K562 (cell line): Measurements from ENCODE around the gene IL20RA. TPM values are rescaled to one million over a fixed set of nuclear protein-coding genes. Genes with fewer than 3 reads are reported as not detected.

Source experiments
- ATAC-seq: fragments of 200-7000 bp; cut with Tn5 transposase; 3 replicates; pipeline ENCODE4 v1.9.1; 2020; ENCODE audit warnings: moderate library complexity
- BruUV-seq: library from RNA; stranded (reverse); fragments of 400-500 nt; replicated peaks from 2 replicates; lab custom pipeline; 2021; lab: Mats Ljungman, UMichigan
- CTCF ChIA-PET: fragments of 300-600 bp; formaldehyde crosslinking; extraction: SDS; loops from one replicate; lab custom pipeline; 2021; ENCODE audit warnings: low intra/inter-chr PET ratio; lab: Yijun Ruan, JAX
- POLR2A ChIA-PET: fragments of 300-600, 350-650 bp; sonication (Branson Sonifier 250); formaldehyde crosslinking; extraction: SDS; loops from one replicate; lab custom pipeline; 2021; ENCODE audit warnings: antibody characterized with exemption, inconsistent platforms; lab: Yijun Ruan, JAX
- DNase-seq, 4 experiments: peaks; one replicate each; pipeline versions ENCODE4 v3.0.0 to v3.0.0-alpha.2; 2011 to 2018; ENCODE audit warnings: low spot score in 3 of 4, mixed read lengths in 3 of 4; ENCODE audit errors: extremely low read depth in 1 of 4
- FAIRE-seq: peaks from 2 replicates; lab custom pipeline; 2011; peaks lifted over from hg19 to GRCh38; lab: Jason Lieb, UNC
- H2AFZ ChIP-seq: 2 replicates; pipeline ENCODE4 v1.6.0; 2011; ENCODE audit warnings: low read depth, low read length, control low read depth, inconsistent platforms
- H3K27ac ChIP-seq: fragments of 200-600 bp; 3 replicates; pipeline ENCODE4 v1.8.0; 2011; ENCODE audit warnings: low read depth, mild to moderate bottlenecking, control low read depth, inconsistent platforms, low read length, moderate library complexity, mixed read lengths; ENCODE audit errors: extremely low read depth
- H3K27me3 ChIP-seq, 2 experiments: fragments of 300-600 bp in 1 of 2; 2 replicates in 1 of 2; 3 replicates in 1 of 2; pipeline versions ENCODE4 v1.6.0 to v1.8.0; 2011; ENCODE audit warnings: inconsistent platforms in 2 of 2, low read length in 2 of 2, mild to moderate bottlenecking in 1 of 2, mixed read lengths in 1 of 2, moderate library complexity in 1 of 2; ENCODE audit not compliant: control insufficient read depth in 2 of 2, insufficient read depth in 2 of 2
- H3K36me3 ChIP-seq: fragments of 300-600 bp; 3 replicates; pipeline ENCODE4 v1.8.0; 2011; ENCODE audit warnings: mild to moderate bottlenecking, low read length, inconsistent platforms; ENCODE audit not compliant: control insufficient read depth, insufficient read depth
- H3K4me1 ChIP-seq, 2 experiments: fragments of 200-600 bp in 1 of 2; replicated peaks in 1 of 2; 2 replicates in 1 of 2; 3 replicates in 1 of 2; pipeline versions ENCODE4 v1.5.1 to v1.8.0; 2011; ENCODE audit warnings: inconsistent platforms in 2 of 2, low read length in 2 of 2, mild to moderate bottlenecking in 1 of 2, mixed read lengths in 1 of 2, moderate library complexity in 1 of 2; ENCODE audit not compliant: control insufficient read depth in 2 of 2, insufficient read depth in 2 of 2
- H3K4me2 ChIP-seq: 2 replicates; pipeline ENCODE4 v1.6.1; 2011; ENCODE audit warnings: low read length, control low read depth, inconsistent platforms, mixed read lengths; ENCODE audit not compliant: insufficient read depth
- H3K4me3 ChIP-seq: fragments of 200-600 bp; sonication (generic), shearing (Covaris generic); 2 replicates; pipeline ENCODE4 v1.5.1; 2016; ENCODE audit warnings: control low read depth, inconsistent platforms
- H3K79me2 ChIP-seq: fragments of 200-600 bp; 3 replicates; pipeline ENCODE4 v1.8.0; 2011; ENCODE audit warnings: low read length, inconsistent platforms; ENCODE audit not compliant: control insufficient read depth, insufficient read depth
- H3K9ac ChIP-seq, 2 experiments: 2 replicates each; pipeline versions ENCODE4 v1.6.0 to v1.6.1; 2011; ENCODE audit warnings: low read depth in 2 of 2, low read length in 2 of 2, control low read depth in 1 of 2, inconsistent platforms in 1 of 2, mild to moderate bottlenecking in 1 of 2, mixed read lengths in 1 of 2; ENCODE audit not compliant: insufficient read depth in 1 of 2
- H3K9me1 ChIP-seq: one replicate; pipeline ENCODE4 v1.6.0; 2011; ENCODE audit warnings: inconsistent platforms, mild to moderate bottlenecking, low read length, moderate library complexity; ENCODE audit not compliant: control insufficient read depth, insufficient read depth
- H3K9me3 ChIP-seq: replicated peaks from 2 replicates; pipeline ENCODE4 v1.5.1; 2011; ENCODE audit warnings: low read depth, low read length, inconsistent platforms; ENCODE audit not compliant: control insufficient read depth, insufficient read depth
- H4K20me1 ChIP-seq: replicated peaks from 2 replicates; pipeline ENCODE4 v1.6.1; 2011; ENCODE audit warnings: low read length, inconsistent platforms, mixed read lengths; ENCODE audit not compliant: control insufficient read depth, insufficient read depth
- CBFA2T2 ChIP-seq: fragments of 450-650 bp; conservative IDR thresholded peaks from 2 replicates; pipeline ENCODE4 v1.6.1; 2017; ENCODE audit warnings: mild to moderate bottlenecking
- CREB5 ChIP-seq: fragments of 250-450 bp; sonication (Bioruptor Pico); IDR thresholded peaks from 2 replicates; pipeline ENCODE4 v1.5.0; 2020; ENCODE audit warnings: mild to moderate bottlenecking
- FOXP4 ChIP-seq: sonication (generic); formaldehyde crosslinking; IDR thresholded peaks from 2 replicates; pipeline ENCODE4 v1.8.0; 2022; ENCODE audit warnings: mild to moderate bottlenecking, missing genetic modification reagents, borderline replicate concordance
- GABPA ChIP-seq: fragments of 200-800 bp; sonication (Bioruptor generic); conservative IDR thresholded peaks from 2 replicates; pipeline ENCODE4 v1.6.1; 2016; ENCODE audit warnings: low read depth, missing genetic modification characterization, missing compliant biosample characterization
- GATA2 ChIP-seq: sonication (generic); formaldehyde crosslinking; IDR thresholded peaks from 2 replicates; pipeline ENCODE4 v1.4.0; 2020; ENCODE audit warnings: mild to moderate bottlenecking, missing genetic modification reagents
- MCM7 ChIP-seq, 2 experiments: fragments of 450-650 bp; IDR thresholded peaks; 2 replicates each; pipeline ENCODE4 v1.6.1; 2016 to 2018
- NEUROD1 ChIP-seq: fragments of 150-350 bp; IDR thresholded peaks from 2 replicates; pipeline ENCODE4 v1.6.1; 2014; ENCODE audit warnings: borderline replicate concordance, low read length, low read depth; ENCODE audit not compliant: partially characterized antibody
- NFIC ChIP-seq: fragments of 450-650 bp; IDR thresholded peaks from 2 replicates; pipeline ENCODE4 v1.6.1; 2017; ENCODE audit warnings: mild to moderate bottlenecking, inconsistent platforms
- NFIX ChIP-seq: fragments of 250-450 bp; sonication (Bioruptor Pico); IDR thresholded peaks from 2 replicates; pipeline ENCODE4 v1.4.0; 2020; ENCODE audit warnings: low read depth, mild to moderate bottlenecking, moderate library complexity
- PHF21A ChIP-seq: fragments of 450-650 bp; IDR thresholded peaks from 2 replicates; pipeline ENCODE4 v1.6.1; 2017; ENCODE audit warnings: low read depth, borderline replicate concordance
- RBM34 ChIP-seq: fragments of 200-400 bp; formaldehyde crosslinking; IDR thresholded peaks from 2 replicates; pipeline ENCODE4 v1.6.1; 2018; ENCODE audit warnings: low read length, borderline replicate concordance; ENCODE audit not compliant: insufficient read depth
- SRSF7 ChIP-seq: fragments of 200-400 bp; formaldehyde crosslinking; optimal IDR thresholded peaks from 2 replicates; pipeline ENCODE3; 2017; ENCODE audit warnings: mild to moderate bottlenecking, low read depth, low read length
- VEZF1 ChIP-seq: fragments of 200-800 bp; sonication (Bioruptor generic); IDR thresholded peaks from 2 replicates; pipeline ENCODE4 v1.6.1; 2017; ENCODE audit warnings: missing genetic modification characterization, missing compliant biosample characterization
- ZNF23 ChIP-seq: fragments of 250-450 bp; sonication (Bioruptor Pico); IDR thresholded peaks from 2 replicates; pipeline ENCODE4 v1.4.0; 2020; ENCODE audit warnings: mild to moderate bottlenecking
- ZNF561 ChIP-seq: fragments of 450-650 bp; formaldehyde crosslinking; conservative IDR thresholded peaks from 2 replicates; pipeline ENCODE4 v1.4.0; 2020; ENCODE audit warnings: mild to moderate bottlenecking, moderate library complexity
- ZNF717 ChIP-seq: fragments of 250-450 bp; sonication (Bioruptor Pico); IDR thresholded peaks from 2 replicates; pipeline ENCODE4 v1.5.0; 2021
- WGBS: fragments of 100-300 bp; shearing (Covaris generic); methylation state at CpG from one replicate; pipeline ENCODE4 v1.1.6; 2016; ENCODE audit warnings: low coverage, mixed read lengths; ENCODE audit not compliant: insufficient coverage; ENCODE audit errors: missing lambda C conversion rate; 5-methylcytosine and 5-hydroxymethylcytosine counted together
- in situ Hi-C: fragments of 300-500 bp; cut with MboI; formaldehyde crosslinking; loops from 4 replicates; pipeline ENCODE4 v1.15.0; 2018; ENCODE audit warnings: inconsistent platforms, mixed read lengths
- intact Hi-C: fragments of 100-400 bp; cut with micrococcal nuclease; formaldehyde crosslinking; loops from 2 replicates; pipeline ENCODE4 v1.14.2; 2022
- polyA plus RNA-seq, 8 experiments: library from polyadenylated mRNA; depleted of rRNA in 4 of 8; stranded (reverse) in 5 of 8; unstranded in 3 of 8; fragments of >200 nt; fragmentation: Nextera tagmentation in 2 of 8; fragmentation: Illumina TruSeq in 1 of 8; extraction: Ambion mirVana in 2 of 8; extraction: Trizol in 1 of 8; gene quantifications; 2 replicates each; pipeline versions ENCODE4 v1.2.1 to v1.2.3, GENCODE V29; 2011 to 2014; ENCODE audit warnings: inconsistent platforms in 1 of 8, missing spikeins in 1 of 8
- total RNA-seq, 7 experiments: library from RNA; depleted of rRNA in 6 of 7; stranded (reverse); fragments of >200 nt in 6 of 7; fragmentation: Illumina TruSeq in 2 of 7; extraction: Trizol in 2 of 7; gene quantifications; 2 replicates each; pipeline versions ENCODE4 v1.2.1 to v1.2.3, GENCODE V29; 2011 to 2021; ENCODE audit warnings: low replicate concordance in 1 of 7

Gene IL20RA
- total and polyA plus RNA-seq, 9 of the 15 experiments (the other 6 are each of a cell fraction or from before 2014, with no cell fraction given) = not detected

- TF ChIP-seq CREB5 (CRISPR knock-in tag) (no peak), VEZF1 (CRISPR knock-in tag) (no peak), GABPA (no peak), MCM7 (IDR thresholded peaks at IDR 0.05) (0 out of 4 replicates have a peak, but pooled peaks of 1 of the 2 experiments have one; percentile 24), CBFA2T2 (no peak)
These were observed 89.6 kb downstream of the IL20RA start (continued) for GRCh38 chr6:136955123-136955522.

GRCh38 chr6:136952714-136953260 is 92.0 kb downstream of the IL20RA start:
- POLR2A ChIA-PET = no interaction called here
- WGBS = 4% methylated on average over 5 of the region's 7 CpGs
- CTCF ChIA-PET = no interaction called here
- no peak for TF ChIP-seq RBM34
- TF ChIP-seq SRSF7 = no peak
- TF ChIP-seq ZNF717 = no peak
- TF ChIP-seq ZNF23 = no peak
- TF ChIP-seq ZNF561 (CRISPR knock-in tag) = no peak
- peak; percentile 61; the same call in 1 of the 2 replicates for TF ChIP-seq NFIX (CRISPR knock-in tag)
- no peak for TF ChIP-seq FOXP4
- TF ChIP-seq NEUROD1 = no peak
- peak; percentile 90 for TF ChIP-seq NFIC
- TF ChIP-seq PHF21A = no peak
- TF ChIP-seq GATA2 (CRISPR knock-in tag) = 0 out of 2 replicates have a peak, but pooled peaks have one; percentile 8

More at GRCh38 chr6:136952714-136953260, 92.0 kb downstream of the IL20RA start:
- Histone ChIP-seq H3K79me2 (no peaks in the 10 kb centered on the region), H3K4me2 (no peak overlapping the region), H3K9me3 (no peaks in the 10 kb centered on the region), H3K36me3 (no peaks in the 10 kb centered on the region), H3K4me1 (peaks cover 0 to 4% of the 10 kb centered on the region in 2 experiments; a peak in 1 of 5 replicates), H3K4me3 (no peak overlapping the region), H2AFZ (no peak overlapping the region; the same call in 1 of the 2 replicates), H3K9ac (no peak overlapping the region), H3K9me1 (no peaks in the 10 kb centered on the region), H3K27ac (no peak overlapping the region), H4K20me1 (no peaks in the 10 kb centered on the region), H3K27me3 (peaks cover 0 to 4% of the 10 kb centered on the region in 2 experiments; a peak in 3 of 5 replicates)
- ATAC-seq = no peak
- in situ Hi-C loops = no loop called here
- intact Hi-C loops = no loop called here
- FAIRE-seq = no peak
- DNase-seq = peak in 1 of 4 experiments; percentile 23
- no TSS peak for BruUV-seq
